ENCODE measurements around the gene HOXB2. TPM values are rescaled to one million over a fixed set of nuclear protein-coding genes. Genes with fewer than 3 reads are reported as not detected.

The HOXB2 gene
- total RNA-seq, 1 donor from 2014 or later: 35.6 TPM

- no peak overlapping the region for H3K27ac Mint-ChIP-seq
- peaks cover 37% of the 10 kb centered on the region for H3K4me1 Mint-ChIP-seq (ENCODE audit: unreplicated experiment)
- no peak for TF ChIP-seq CTCF (conservative IDR thresholded peaks at IDR 0.05)
- H3K9me3 Mint-ChIP-seq: no peaks in the 10 kb centered on the region
- no peak overlapping the region for H3K4me3 Mint-ChIP-seq
- H3K27me3 Mint-ChIP-seq: peaks cover 42% of the 10 kb centered on the region
- no peak for DNase-seq (ENCODE audit: extremely low spot score, unreplicated experiment)
- H3K36me3 Mint-ChIP-seq: peaks cover 18% of the 10 kb centered on the region
Observed at GRCh38 chr17:48569240-48569582, 24.3 kb upstream of the HOXB2 start.

- Mint-ChIP-seq H3K9me3 (no peaks in the 10 kb centered on the region), H3K27ac (no peak overlapping the region), H3K36me3 (peaks cover 18% of the 10 kb centered on the region), H3K4me1 (ENCODE audit: unreplicated experiment) (peaks cover 33% of the 10 kb centered on the region), H3K27me3 (peaks cover 41% of the 10 kb centered on the region), H3K4me3 (no peak overlapping the region)
- DNase-seq (ENCODE audit: extremely low spot score, unreplicated experiment): no peak
- no peak for TF ChIP-seq CTCF (conservative IDR thresholded peaks at IDR 0.05)
Observed at GRCh38 chr17:48568499-48569239, 23.8 kb upstream of the HOXB2 start.

- H3K27ac Mint-ChIP-seq: no peak overlapping the region
- H3K36me3 Mint-ChIP-seq: peaks cover 9% of the 10 kb centered on the region
- no peak for TF ChIP-seq CTCF (conservative IDR thresholded peaks at IDR 0.05)
- no peaks in the 10 kb centered on the region for H3K9me3 Mint-ChIP-seq
- DNase-seq (ENCODE audit: extremely low spot score, unreplicated experiment): no peak
- H3K4me1 Mint-ChIP-seq (ENCODE audit: unreplicated experiment): peaks cover 33% of the 10 kb centered on the region
- peaks cover 41% of the 10 kb centered on the region for H3K27me3 Mint-ChIP-seq
- H3K4me3 Mint-ChIP-seq: no peak overlapping the region
Observed at GRCh38 chr17:48567646-48568354, 22.9 kb upstream of the HOXB2 start.

GRCh38 chr17:48567209-48567608 is 22.3 kb upstream of the HOXB2 start:
- DNase-seq (ENCODE audit: extremely low spot score, unreplicated experiment): no peak
- peaks cover 15% of the 10 kb centered on the region for H3K36me3 Mint-ChIP-seq
- peaks cover 37% of the 10 kb centered on the region for H3K4me1 Mint-ChIP-seq (ENCODE audit: unreplicated experiment)
- no peak for TF ChIP-seq CTCF (conservative IDR thresholded peaks at IDR 0.05)
- H3K9me3 Mint-ChIP-seq: no peaks in the 10 kb centered on the region
- peaks cover 46% of the 10 kb centered on the region for H3K27me3 Mint-ChIP-seq
- H3K27ac Mint-ChIP-seq: no peak overlapping the region
- no peak overlapping the region for H3K4me3 Mint-ChIP-seq

- no peak for TF ChIP-seq CTCF (conservative IDR thresholded peaks at IDR 0.05)
- no peaks in the 10 kb centered on the region for H3K9me3 Mint-ChIP-seq
- DNase-seq (ENCODE audit: extremely low spot score, unreplicated experiment): no peak
- no peak overlapping the region for H3K4me3 Mint-ChIP-seq
- peaks cover 47% of the 10 kb centered on the region for H3K27me3 Mint-ChIP-seq
- H3K27ac Mint-ChIP-seq: no peak overlapping the region
- H3K36me3 Mint-ChIP-seq: peaks cover 13% of the 10 kb centered on the region
- H3K4me1 Mint-ChIP-seq (ENCODE audit: unreplicated experiment): peaks cover 38% of the 10 kb centered on the region
Observed at GRCh38 chr17:48566717-48567116, 21.8 kb upstream of the HOXB2 start.

All from type B pancreatic cell (in vitro differentiated cells).